ENCODE measurements around the gene DPP10.
"Not testable (repeated sequence)": the region's sequence is repeated elsewhere in the genome, so short reads cannot be mapped to it uniquely, and the experiment has no call there.

DPP10 gene

GRCh38 chr2:115084446-115084845, 642.0 kb downstream of the DPP10 start:
- H3K27ac ChIP-seq: no peak overlapping the region
- TF ChIP-seq CTCF (conservative IDR thresholded peaks at IDR 0.05): no peak

- not testable (repeated sequence) for H3K27ac ChIP-seq
These were observed 643.7 kb downstream of the DPP10 start for GRCh38 chr2:115086051-115086620.

GRCh38 chr2:115094441-115094840, 652.0 kb downstream of the DPP10 start:
- no peak for TF ChIP-seq CTCF (conservative IDR thresholded peaks at IDR 0.05)
- H3K27ac ChIP-seq: no peak overlapping the region

- TF ChIP-seq CTCF (conservative IDR thresholded peaks at IDR 0.05): no peak
- H3K27ac ChIP-seq: no peak overlapping the region
These were observed 663.5 kb downstream of the DPP10 start for GRCh38 chr2:115105966-115106365.

GRCh38 chr2:115115135-115115534, 672.7 kb downstream of the DPP10 start:
- no peak overlapping the region for H3K27ac ChIP-seq
- no peak for TF ChIP-seq CTCF (conservative IDR thresholded peaks at IDR 0.05)

- TF ChIP-seq CTCF (conservative IDR thresholded peaks at IDR 0.05): no peak
- no peak overlapping the region for H3K27ac ChIP-seq
These were observed 675.9 kb downstream of the DPP10 start for GRCh38 chr2:115118306-115118705.

GRCh38 chr2:115119086-115119485, 676.6 kb downstream of the DPP10 start:
- no peak overlapping the region for H3K27ac ChIP-seq
- TF ChIP-seq CTCF (conservative IDR thresholded peaks at IDR 0.05): no peak

GRCh38 chr2:115122701-115123100, 680.3 kb downstream of the DPP10 start:
- no peak overlapping the region for H3K27ac ChIP-seq
- no peak for TF ChIP-seq CTCF (conservative IDR thresholded peaks at IDR 0.05)
